ENCODE measurements around the gene LTO1.
A peak's percentile ranks its signal among the peaks of the same experiment; 100 is the strongest.
"Not testable (repeated sequence)": the region's sequence is repeated elsewhere in the genome, so short reads cannot be mapped to it uniquely, and the experiment has no call there.

The LTO1 gene

DNA sequence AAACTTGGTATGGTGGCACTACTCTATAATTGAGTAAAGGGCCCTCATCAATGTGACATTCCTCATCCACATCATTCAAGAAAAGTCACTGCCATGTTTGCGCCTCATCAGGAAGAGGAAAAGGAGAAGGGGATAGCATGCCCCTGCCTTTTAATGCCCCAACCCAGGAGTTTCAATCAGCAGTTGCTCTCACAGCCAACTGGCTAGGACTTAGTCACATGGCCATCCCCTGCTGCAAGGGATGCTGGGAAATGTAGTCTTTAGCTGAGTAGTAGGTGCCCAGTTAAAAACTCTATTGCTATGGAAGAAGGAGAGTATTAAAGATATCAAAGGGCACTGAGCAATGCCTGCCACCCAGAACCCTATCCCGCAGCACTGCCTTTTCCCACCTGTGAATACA is 45.1 kb downstream of the LTO1 start:
- DNase-seq = peak in 2 of 3 donors; percentile 30 to 44

DNA sequence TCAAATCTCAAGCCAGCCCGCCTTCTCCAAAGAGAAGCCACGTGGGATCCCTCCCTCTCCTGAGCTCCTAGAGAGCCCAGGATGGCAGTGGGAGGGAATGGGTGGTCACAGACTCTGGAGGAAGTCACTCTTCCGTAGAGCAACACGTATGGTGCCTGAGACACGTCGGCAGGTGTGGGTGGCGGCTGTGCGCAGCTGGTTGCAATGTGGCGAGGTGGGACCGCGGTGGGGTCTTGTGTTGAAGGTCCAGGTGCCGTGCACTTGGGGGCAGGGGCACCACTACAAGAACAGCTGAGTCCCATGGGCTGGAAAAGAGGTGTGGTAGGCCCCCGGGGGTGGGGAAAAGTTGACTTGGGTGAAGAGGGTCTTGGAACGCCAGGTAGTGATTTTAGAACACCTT is 47.6 kb downstream of the LTO1 start:
- no peak for DNase-seq

DNA sequence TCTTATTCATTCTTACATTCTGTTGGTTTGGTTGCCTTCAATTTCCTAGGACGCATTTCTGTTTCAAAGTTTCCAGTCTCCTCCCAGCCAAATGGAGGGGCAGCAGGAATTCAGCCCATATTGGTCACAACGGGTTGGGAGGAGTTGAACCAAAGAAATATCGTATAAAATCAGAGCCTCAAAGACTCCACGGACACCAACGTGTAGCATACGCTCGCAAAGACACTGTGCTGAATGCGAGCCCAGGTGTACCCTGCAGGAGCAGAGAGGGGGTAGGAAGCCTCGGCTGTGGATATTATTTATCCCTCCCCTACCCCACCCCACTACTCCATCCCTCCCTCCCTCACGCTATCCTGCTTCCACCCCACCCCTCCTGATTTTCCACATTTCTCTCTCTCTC is 49.7 kb downstream of the LTO1 start:
- no peak for DNase-seq

DNA sequence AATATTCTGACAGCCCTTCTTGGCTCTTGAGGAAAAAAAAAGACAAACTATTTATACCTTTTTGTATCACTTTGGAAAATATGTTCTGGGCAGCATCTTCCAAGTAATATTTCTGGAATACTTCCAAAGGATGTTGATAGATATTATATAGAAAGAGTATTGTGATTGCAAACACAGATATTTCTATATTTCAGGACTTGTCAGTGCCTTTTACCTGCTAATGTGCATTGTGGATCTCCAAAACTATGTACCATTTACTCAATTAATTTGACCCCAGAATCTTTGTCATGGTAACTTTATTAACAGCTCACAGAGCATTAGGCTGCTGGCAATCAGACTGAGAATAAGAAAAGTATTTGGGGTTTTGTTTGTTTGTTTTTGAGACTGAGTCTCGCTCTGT is 50.9 kb downstream of the LTO1 start:
- DNase-seq = no peak

DNA sequence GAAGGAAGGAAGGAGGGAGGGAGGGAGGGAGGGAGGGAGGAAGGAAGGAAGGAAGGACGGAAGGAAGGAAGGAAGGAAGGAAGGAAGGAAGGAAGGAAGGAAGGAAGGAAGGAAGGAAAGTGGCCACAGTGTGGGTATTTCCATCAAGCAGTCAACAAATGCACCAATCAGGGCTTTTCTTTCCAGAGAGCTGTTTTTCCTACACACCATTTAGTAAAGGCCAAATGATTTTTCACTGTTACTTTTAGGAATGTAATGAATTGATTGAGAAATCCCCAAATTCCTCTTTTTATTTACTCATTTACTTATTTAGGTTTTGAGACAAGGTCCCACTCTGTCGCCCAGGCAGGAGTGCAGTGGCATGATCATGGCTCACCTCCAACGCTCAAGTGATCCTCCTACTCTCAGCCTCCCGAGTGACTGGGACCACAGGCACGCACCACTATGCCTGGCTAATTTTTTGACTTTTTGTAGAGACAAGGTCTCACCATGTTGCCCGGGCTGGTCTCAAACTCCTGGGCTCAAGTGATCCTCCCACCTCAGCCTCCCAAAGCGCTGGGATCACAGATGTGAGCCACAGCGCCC is 53.0 kb downstream of the LTO1 start:
- DNase-seq = not testable (repeated sequence)

DNA sequence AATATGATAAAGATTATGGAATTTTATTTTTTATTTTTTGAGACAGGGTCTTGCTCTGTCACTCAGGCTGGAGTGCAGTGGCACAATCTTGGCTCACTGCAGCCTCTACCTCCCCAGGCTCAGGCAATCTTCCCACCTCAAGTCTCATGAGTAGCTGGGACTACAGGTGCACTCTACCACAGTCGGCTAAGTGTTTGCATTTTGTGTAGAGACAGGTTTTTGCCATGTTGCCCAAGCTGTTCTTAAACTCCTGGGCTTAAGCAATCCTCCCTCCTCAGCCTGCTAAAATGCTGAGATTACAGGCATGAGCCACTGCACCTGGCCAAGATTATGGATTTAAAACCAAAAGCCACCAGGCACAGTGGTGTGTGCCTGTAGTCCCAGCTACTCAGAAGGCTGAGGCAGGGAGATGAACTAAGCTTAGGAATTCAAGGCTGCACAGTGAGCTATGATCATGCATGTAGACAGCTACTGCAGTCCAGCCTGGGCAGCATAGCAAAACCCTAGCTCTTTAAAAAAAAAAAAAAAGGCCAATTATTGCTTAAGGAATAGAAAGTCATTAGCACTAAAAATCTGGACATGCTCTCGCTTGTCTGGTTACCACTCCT is 54.4 kb downstream of the LTO1 start:
- no peak for DNase-seq

DNA sequence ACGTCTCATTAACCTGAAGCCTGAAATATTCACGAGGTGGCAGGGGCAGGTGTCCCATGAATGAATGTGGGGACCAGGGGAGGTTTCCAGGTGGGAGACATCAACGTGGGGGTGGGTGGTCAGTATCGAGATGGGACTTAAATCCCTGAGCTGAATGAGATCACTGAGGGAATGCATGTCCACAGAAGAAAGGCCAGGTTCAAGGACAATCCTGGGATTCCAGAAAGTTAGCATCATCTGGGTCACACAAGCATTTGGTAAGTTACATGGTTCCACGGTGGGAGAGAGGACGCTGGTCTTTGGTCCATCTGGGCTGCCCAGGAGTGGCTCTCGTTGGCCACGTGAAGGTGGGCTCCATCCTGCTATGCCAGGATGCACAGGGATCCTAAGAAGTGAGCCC is 56.9 kb downstream of the LTO1 start:
- DNase-seq = no peak

DNA sequence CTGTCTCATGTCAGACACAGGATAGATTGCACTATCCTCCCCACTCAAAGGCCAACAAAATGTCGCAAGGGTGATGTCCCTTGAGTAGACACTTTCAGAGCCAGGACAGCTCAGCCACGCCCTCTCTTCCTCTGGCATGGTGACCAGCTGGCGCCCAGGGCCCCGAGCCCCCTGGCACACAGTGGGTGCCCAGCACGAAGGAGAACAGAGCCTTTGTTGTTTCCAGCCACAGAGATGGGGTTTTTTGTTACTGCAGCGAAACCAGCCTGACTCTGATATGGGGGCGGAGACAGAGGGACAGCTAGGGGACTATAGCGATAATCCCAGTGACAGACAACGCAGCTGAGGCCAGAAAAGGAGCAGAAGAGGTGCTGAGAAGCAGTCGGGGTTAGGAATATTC is 57.5 kb downstream of the LTO1 start:
- DNase-seq = no peak

DNA sequence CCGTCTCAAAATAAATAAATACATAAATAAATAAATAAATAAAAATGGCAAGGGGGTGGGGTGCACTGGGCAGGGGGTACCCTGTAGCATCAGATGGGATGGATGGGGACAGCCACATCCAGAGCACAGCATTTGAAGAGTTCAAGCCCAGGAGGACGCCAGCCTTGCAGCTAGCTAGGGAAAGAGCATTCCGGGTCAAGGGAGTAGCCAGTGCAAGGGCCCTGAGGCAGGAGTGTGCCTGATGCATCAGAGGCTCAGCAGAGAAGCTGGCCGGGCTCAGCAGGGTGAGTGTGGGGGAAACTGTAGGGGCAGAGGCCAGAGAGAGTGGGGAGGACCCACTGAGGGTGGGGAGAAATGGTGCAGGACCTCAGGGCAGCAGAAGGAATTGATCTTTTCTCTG is 57.9 kb downstream of the LTO1 start:
- DNase-seq = no peak

Data from suppressor macrophage treated with lipopolysaccharide for 1 hour (primary cell).